ENCODE results near the gene KLHL2.
"Not testable (repeated sequence)": the region's sequence is repeated elsewhere in the genome, so short reads cannot be mapped to it uniquely, and the experiment has no call there.

DNA sequence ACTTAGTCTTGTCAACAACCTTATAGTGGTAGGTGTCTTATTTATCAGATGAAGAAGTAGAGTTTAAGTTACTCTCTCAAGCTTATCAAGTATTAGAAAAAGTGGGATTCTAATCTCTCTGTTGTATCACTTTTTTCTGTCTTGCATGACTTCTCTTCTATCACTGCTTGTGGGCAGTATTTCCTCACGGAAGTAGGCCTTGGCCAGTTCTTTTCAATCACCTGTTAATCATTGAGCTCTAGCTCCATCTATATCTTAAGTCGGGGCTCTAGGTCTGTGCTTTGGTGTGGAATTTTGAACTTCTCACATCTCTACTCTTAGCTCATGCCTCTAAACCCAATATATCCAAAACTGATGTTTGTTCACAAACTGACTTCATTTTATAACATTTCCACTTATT, 5.3 kb downstream of the KLHL2 start:
- TF ChIP-seq, protein P1, sequence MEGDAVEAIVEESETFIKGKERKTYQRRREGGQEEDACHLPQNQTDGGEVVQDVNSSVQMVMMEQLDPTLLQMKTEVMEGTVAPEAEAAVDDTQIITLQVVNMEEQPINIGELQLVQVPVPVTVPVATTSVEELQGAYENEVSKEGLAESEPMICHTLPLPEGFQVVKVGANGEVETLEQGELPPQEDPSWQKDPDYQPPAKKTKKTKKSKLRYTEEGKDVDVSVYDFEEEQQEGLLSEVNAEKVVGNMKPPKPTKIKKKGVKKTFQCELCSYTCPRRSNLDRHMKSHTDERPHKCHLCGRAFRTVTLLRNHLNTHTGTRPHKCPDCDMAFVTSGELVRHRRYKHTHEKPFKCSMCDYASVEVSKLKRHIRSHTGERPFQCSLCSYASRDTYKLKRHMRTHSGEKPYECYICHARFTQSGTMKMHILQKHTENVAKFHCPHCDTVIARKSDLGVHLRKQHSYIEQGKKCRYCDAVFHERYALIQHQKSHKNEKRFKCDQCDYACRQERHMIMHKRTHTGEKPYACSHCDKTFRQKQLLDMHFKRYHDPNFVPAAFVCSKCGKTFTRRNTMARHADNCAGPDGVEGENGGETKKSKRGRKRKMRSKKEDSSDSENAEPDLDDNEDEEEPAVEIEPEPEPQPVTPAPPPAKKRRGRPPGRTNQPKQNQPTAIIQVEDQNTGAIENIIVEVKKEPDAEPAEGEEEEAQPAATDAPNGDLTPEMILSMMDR (IDR thresholded peaks at IDR 0.05): not testable (repeated sequence)
- not testable (repeated sequence) for TF ChIP-seq POLR2A (IDR thresholded peaks at IDR 0.05)

Measured in body of pancreas (tissue), 4 donors.